ENCODE data around the gene DNAH10. TPM values are rescaled to one million over a fixed set of nuclear protein-coding genes. Genes with fewer than 3 reads are reported as not detected.

Gene DNAH10
- total RNA-seq, 1 donor from 2014 or later, result not detected

DNA sequence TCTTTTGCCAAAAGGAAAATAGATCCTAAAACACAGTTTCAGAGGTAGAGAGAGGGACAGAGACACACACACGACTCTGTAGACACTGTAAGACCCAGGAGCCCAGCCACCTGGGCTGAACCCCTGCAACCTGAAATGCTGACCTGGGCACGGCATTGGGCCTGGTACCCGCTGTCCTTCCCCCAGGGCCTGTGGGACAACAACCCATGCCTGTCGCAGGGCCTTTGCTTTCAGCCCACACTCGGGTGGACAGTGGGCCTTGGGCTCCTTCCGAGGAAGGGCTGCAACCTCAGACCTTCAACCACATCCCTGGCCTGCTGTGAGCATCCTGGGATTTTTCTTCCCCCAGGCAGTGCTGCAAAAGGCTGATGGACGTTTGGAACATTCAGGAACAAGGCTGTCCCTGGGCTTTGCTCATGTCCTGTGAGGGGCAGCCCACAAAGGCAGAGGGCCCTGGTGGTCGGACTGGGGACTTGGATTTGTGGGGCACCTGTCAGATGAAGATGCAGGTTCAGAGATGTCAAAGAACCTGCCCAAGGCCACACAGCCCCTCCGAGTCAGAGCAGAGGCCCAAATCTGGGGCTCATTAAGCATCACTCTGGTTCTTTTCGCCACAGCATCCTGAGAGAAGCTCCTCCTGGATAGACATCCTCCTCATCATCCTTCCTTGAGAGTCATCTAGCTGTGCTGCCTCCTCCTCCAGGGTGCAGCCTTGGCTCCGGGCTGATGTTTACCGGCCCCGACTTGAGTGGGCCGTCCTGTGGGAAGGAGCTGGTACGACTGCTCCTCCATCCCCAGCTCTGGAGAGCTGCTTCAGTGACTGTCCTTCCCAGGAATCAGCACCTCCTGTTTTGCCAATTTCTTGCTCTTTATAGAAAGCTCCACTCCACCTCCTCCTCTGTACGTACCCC lies 177.9 kb downstream of the DNAH10 start:
- Histone ChIP-seq H3K4me1 (peaks cover 0 to 14% of the 10 kb centered on the region in 2 donors), H3K4me3 (no peak overlapping the region), H3K9me3 (no peaks in the 10 kb centered on the region), H3K36me3 (peaks cover 31 to 87% of the 10 kb centered on the region in 2 donors), H3K27ac (peak overlapping the region in 1 of 2 donors; percentile 65), H3K27me3 (no peaks in the 10 kb centered on the region)
- intact Hi-C loops (cut with DNase I), result no loop called here
- TF ChIP-seq, protein P1, sequence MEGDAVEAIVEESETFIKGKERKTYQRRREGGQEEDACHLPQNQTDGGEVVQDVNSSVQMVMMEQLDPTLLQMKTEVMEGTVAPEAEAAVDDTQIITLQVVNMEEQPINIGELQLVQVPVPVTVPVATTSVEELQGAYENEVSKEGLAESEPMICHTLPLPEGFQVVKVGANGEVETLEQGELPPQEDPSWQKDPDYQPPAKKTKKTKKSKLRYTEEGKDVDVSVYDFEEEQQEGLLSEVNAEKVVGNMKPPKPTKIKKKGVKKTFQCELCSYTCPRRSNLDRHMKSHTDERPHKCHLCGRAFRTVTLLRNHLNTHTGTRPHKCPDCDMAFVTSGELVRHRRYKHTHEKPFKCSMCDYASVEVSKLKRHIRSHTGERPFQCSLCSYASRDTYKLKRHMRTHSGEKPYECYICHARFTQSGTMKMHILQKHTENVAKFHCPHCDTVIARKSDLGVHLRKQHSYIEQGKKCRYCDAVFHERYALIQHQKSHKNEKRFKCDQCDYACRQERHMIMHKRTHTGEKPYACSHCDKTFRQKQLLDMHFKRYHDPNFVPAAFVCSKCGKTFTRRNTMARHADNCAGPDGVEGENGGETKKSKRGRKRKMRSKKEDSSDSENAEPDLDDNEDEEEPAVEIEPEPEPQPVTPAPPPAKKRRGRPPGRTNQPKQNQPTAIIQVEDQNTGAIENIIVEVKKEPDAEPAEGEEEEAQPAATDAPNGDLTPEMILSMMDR (IDR thresholded peaks at IDR 0.05), result no peak
- DNase-seq (ENCODE audit: low spot score in 2 of 2), result peak in 1 of 2 donors; percentile 55

GRCh38 chr12:123940627-123940966 lies 178.5 kb downstream of the DNAH10 start:
- intact Hi-C loops (cut with DNase I), result no loop called here
- H3K4me1 ChIP-seq, result peaks cover 0 to 14% of the 10 kb centered on the region in 2 donors
- peak in 1 of 2 donors; percentile 16 for DNase-seq (ENCODE audit: low spot score in 2 of 2)
- peak overlapping the region in 1 of 2 donors; percentile 65 for H3K27ac ChIP-seq
- no peaks in the 10 kb centered on the region for H3K27me3 ChIP-seq
- H3K36me3 ChIP-seq, result peaks cover 33 to 92% of the 10 kb centered on the region in 2 donors
- TF ChIP-seq, protein P1 (IDR thresholded peaks at IDR 0.05), result no peak
- no peak overlapping the region for H3K4me3 ChIP-seq
- H3K9me3 ChIP-seq, result no peaks in the 10 kb centered on the region

- Histone ChIP-seq H3K4me3 (no peak overlapping the region), H3K27me3 (no peaks in the 10 kb centered on the region), H3K27ac (peak overlapping the region; percentile 33 to 65), H3K4me1 (peaks cover 0 to 14% of the 10 kb centered on the region in 2 donors), H3K9me3 (no peaks in the 10 kb centered on the region), H3K36me3 (peaks cover 33 to 90% of the 10 kb centered on the region in 2 donors)
- intact Hi-C loops (cut with DNase I), result no loop called here
- DNase-seq (ENCODE audit: low spot score in 2 of 2), result peak in 1 of 2 donors; percentile 55
- TF ChIP-seq, protein P1 (IDR thresholded peaks at IDR 0.05), result no peak
Measured at GRCh38 chr12:123941000-123941399, 178.9 kb downstream of the DNAH10 start.

- peak overlapping the region; percentile 59 to 65 for H3K27ac ChIP-seq
- intact Hi-C loops (cut with DNase I), result loop anchor here (1.0 kb wide), 1 partner anchor 31 kb away; the partner anchor contains the start of gene CCDC92
- H3K4me1 ChIP-seq, result peaks cover 0 to 14% of the 10 kb centered on the region in 2 donors
- H3K9me3 ChIP-seq, result no peaks in the 10 kb centered on the region
- H3K36me3 ChIP-seq, result peaks cover 27 to 83% of the 10 kb centered on the region in 2 donors
- TF ChIP-seq, protein P1 (IDR thresholded peaks at IDR 0.05), result no peak
- no peaks in the 10 kb centered on the region for H3K27me3 ChIP-seq
- no peak overlapping the region for H3K4me3 ChIP-seq
- no peak for DNase-seq (ENCODE audit: low spot score in 2 of 2)
Measured at GRCh38 chr12:123941624-123942237, 179.6 kb downstream of the DNAH10 start.

- peaks cover 22 to 77% of the 10 kb centered on the region in 2 donors for H3K36me3 ChIP-seq
- H3K4me3 ChIP-seq, result no peak overlapping the region
- H3K9me3 ChIP-seq, result no peaks in the 10 kb centered on the region
- peak in 1 of 2 donors; percentile 76 for DNase-seq (ENCODE audit: low spot score in 2 of 2)
- peaks cover 0 to 14% of the 10 kb centered on the region in 2 donors for H3K4me1 ChIP-seq
- TF ChIP-seq, protein P1 (IDR thresholded peaks at IDR 0.05), result no peak
- peak overlapping the region; percentile 59 to 65 for H3K27ac ChIP-seq
- H3K27me3 ChIP-seq, result no peaks in the 10 kb centered on the region
- intact Hi-C loops (cut with DNase I), result loop anchor here (1.0 kb wide), 1 partner anchor 30 kb away; the partner anchor contains the start of gene CCDC92
Measured at GRCh38 chr12:123942238-123942653, 180.1 kb downstream of the DNAH10 start.
